Endothelial cell of umbilical vein (primary cell): Measurements from ENCODE around the gene ZDHHC16. TPM values are rescaled to one million over a fixed set of nuclear protein-coding genes. Genes with fewer than 3 reads are reported as not detected.

Experiments
- BruUV-seq: library from RNA; stranded (reverse); fragments of 400-500 nt; replicated peaks from 2 replicates; lab custom pipeline; 2021; lab: Mats Ljungman, UMichigan
- CTCF ChIA-PET: fragments of 300-600, 350-600 bp; sonication (Branson Sonifier 250); formaldehyde crosslinking; loops from one replicate; lab custom pipeline; 2021; ENCODE audit warnings: antibody characterized with exemption, inconsistent platforms; lab: Charles Lee
- POLR2A ChIA-PET: fragments of 300-600, 350-600 bp; sonication (Branson Sonifier 250); formaldehyde crosslinking; loops from one replicate; lab custom pipeline; 2021; ENCODE audit warnings: antibody characterized with exemption, inconsistent platforms; lab: Charles Lee
- DNase-seq: peaks from one replicate; pipeline ENCODE4 v3.0.0-alpha.2; 2011; ENCODE audit warnings: low read depth, low spot score
- FAIRE-seq: peaks from 2 replicates; lab custom pipeline; 2011; peaks lifted over from hg19 to GRCh38; lab: Jason Lieb, UNC
- H2AFZ ChIP-seq: 2 replicates; pipeline ENCODE4 v1.6.0; 2012; ENCODE audit warnings: low read depth, low read length, control low read depth, inconsistent platforms
- H3K27ac ChIP-seq: 2 replicates; pipeline ENCODE4 v1.5.1; 2011; ENCODE audit warnings: low read depth, mild to moderate bottlenecking, control low read depth, low read length, moderate library complexity; ENCODE audit not compliant: insufficient read depth
- H3K27me3 ChIP-seq, 2 experiments: 2 replicates each; pipeline versions ENCODE4 v1.6.0 to v1.6.1; 2011; ENCODE audit warnings: low read length in 2 of 2, mixed read lengths in 1 of 2; ENCODE audit not compliant: control insufficient read depth in 2 of 2, insufficient read depth in 2 of 2
- H3K36me3 ChIP-seq, 2 experiments: 2 replicates in 1 of 2; 3 replicates in 1 of 2; pipeline ENCODE4 v1.5.1; 2011; ENCODE audit warnings: low read length in 2 of 2, mild to moderate bottlenecking in 1 of 2, moderate library complexity in 1 of 2; ENCODE audit not compliant: control insufficient read depth in 2 of 2, insufficient read depth in 2 of 2; ENCODE audit errors: extremely low read depth in 1 of 2
- H3K4me1 ChIP-seq: 3 replicates; pipeline ENCODE4 v1.5.1; 2011; ENCODE audit warnings: mild to moderate bottlenecking, low read length; ENCODE audit not compliant: control insufficient read depth, insufficient read depth; ENCODE audit errors: extremely low read depth
- H3K4me2 ChIP-seq: 2 replicates; pipeline ENCODE4 v1.6.1; 2011; ENCODE audit warnings: low read length, control low read depth, mixed read lengths; ENCODE audit not compliant: insufficient read depth
- H3K4me3 ChIP-seq, 3 experiments: fragments of 200-600 bp in 1 of 3; sonication (generic), shearing (Covaris generic) in 1 of 3; replicated peaks in 1 of 3; 2 replicates each; pipeline ENCODE4 v1.5.1; 2011 to 2016; ENCODE audit warnings: control low read depth in 3 of 3, low read length in 3 of 3, mild to moderate bottlenecking in 2 of 3, inconsistent platforms in 1 of 3, low read depth in 1 of 3, moderate library complexity in 1 of 3; ENCODE audit not compliant: insufficient read depth in 1 of 3
- H3K79me2 ChIP-seq: 2 replicates; pipeline ENCODE4 v1.6.0; 2012; ENCODE audit warnings: low read length, inconsistent platforms; ENCODE audit not compliant: control insufficient read depth, insufficient read depth
- H3K9ac ChIP-seq: replicated peaks from 2 replicates; pipeline ENCODE3; 2011; ENCODE audit warnings: low read length, control low read depth; ENCODE audit not compliant: insufficient read depth; ENCODE audit errors: extremely low read depth
- H3K9me1 ChIP-seq: replicated peaks from 3 replicates; pipeline ENCODE4 v1.6.0; 2011; ENCODE audit warnings: mild to moderate bottlenecking, low read length; ENCODE audit not compliant: control insufficient read depth, insufficient read depth; ENCODE audit errors: extremely low read depth
- H3K9me3 ChIP-seq: replicated peaks from 2 replicates; pipeline ENCODE4 v1.5.1; 2012; ENCODE audit warnings: low read length, inconsistent platforms; ENCODE audit not compliant: control insufficient read depth, insufficient read depth
- H4K20me1 ChIP-seq: replicated peaks from 2 replicates; pipeline ENCODE3; 2011; ENCODE audit warnings: mild to moderate bottlenecking, low read length; ENCODE audit not compliant: control insufficient read depth, insufficient read depth; ENCODE audit errors: extremely low read depth
- CTCF ChIP-seq, 2 donors: IDR thresholded peaks; 1 replicate in 1 of 2; 2 replicates in 1 of 2; pipeline ENCODE4 v1.5.1; 2011; ENCODE audit warnings: low read length in 2 of 2, mild to moderate bottlenecking in 2 of 2, moderate library complexity in 2 of 2, control low read depth in 1 of 2, inconsistent platforms in 1 of 2, low read depth in 1 of 2; ENCODE audit not compliant: insufficient read depth in 1 of 2; ENCODE audit errors: extremely low read depth in 1 of 2
- POLR2A ChIP-seq: IDR thresholded peaks from 2 replicates; pipeline ENCODE4 v1.6.1; 2012; ENCODE audit warnings: low read depth, mild to moderate bottlenecking, control low read depth, low read length
- POLR2AphosphoS5 ChIP-seq: IDR thresholded peaks from 2 replicates; pipeline ENCODE4 v1.6.1; 2012; ENCODE audit warnings: low read depth, mild to moderate bottlenecking, control low read depth, low read length, moderate library complexity; ENCODE audit not compliant: insufficient read depth
- dilution Hi-C: fragments of 300-500 bp; cut with MboI; formaldehyde crosslinking; loops from one replicate; pipeline ENCODE4 v1.15.0; 2019; ENCODE audit warnings: low sequenced_read_pairs; ENCODE audit not compliant: extremely low pct_ligation_motif_present
- intact Hi-C: fragments of 100-400 bp; cut with micrococcal nuclease; formaldehyde crosslinking; loops from one replicate; pipeline ENCODE4 v1.10.0; 2022
- polyA plus RNA-seq, 4 experiments: library from polyadenylated mRNA; depleted of rRNA in 3 of 4; stranded (reverse) in 3 of 4; unstranded in 1 of 4; fragments of >200 nt; gene quantifications; 2 replicates each; pipeline versions ENCODE4 v1.2.1 to v1.2.3, GENCODE V29; 2011 to 2012; ENCODE audit warnings: missing spikeins in 1 of 4
- total RNA-seq: library from RNA; stranded (reverse); gene quantifications from 2 replicates; pipeline ENCODE4 v1.2.3, GENCODE V29; 2021

ZDHHC16 gene
- total and polyA plus RNA-seq, 2 donors (not counting 3 experiments of a cell fraction or from before 2014, with no cell fraction given) = 52.0 to 125 TPM

GRCh38 chr10:97498841-97499560 is 53.0 kb downstream of the ZDHHC16 start, which contains the start of gene UBTD1:
Gene UBTD1 (plus strand): TSS chr10:97498924. CDS start chr10:97499204, 280 bp downstream.
- peak within 1 kb of the TSS; percentile 86 for H3K4me2 ChIP-seq
- peaks cover 33% of the 10 kb centered on the region for H3K4me1 ChIP-seq
- intact Hi-C loops (loop anchor here (1.0 to 10.0 kb wide), 7 partner anchors 11 to 236 kb away; partner anchors contain the start of genes AVPI1, PGAM1 and ZFYVE27), dilution Hi-C loops (no loop called here)
- peak within 1 kb of the TSS; percentile 55 for H2AFZ ChIP-seq
- no TSS peak for BruUV-seq
- H4K20me1 ChIP-seq = no peaks in the 10 kb centered on the region
- H3K79me2 ChIP-seq = peaks cover 61% of the 10 kb centered on the region
- peak in 1 of 2 donors; percentile 1 for TF ChIP-seq CTCF (IDR thresholded peaks at IDR 0.05; ENCODE audit: extremely low read depth in 1 of 2, insufficient read depth in 1 of 2, low read depth in 1 of 2, low read length in 2 of 2)
- peak; percentile 37 for TF ChIP-seq POLR2A
- TF ChIP-seq POLR2AphosphoS5 = no peak
- H3K9me1 ChIP-seq = no peaks in the 10 kb centered on the region
- no peaks in the 10 kb centered on the region for H3K36me3 ChIP-seq
- H3K9me3 ChIP-seq = no peaks in the 10 kb centered on the region
- peak within 1 kb of the TSS; percentile 70 to 93 (median 81) for H3K4me3 ChIP-seq
- peak within 1 kb of the TSS; percentile 40 for H3K27ac ChIP-seq
- no peaks in the 10 kb centered on the region for H3K27me3 ChIP-seq
- DNase-seq (peak; percentile 66), FAIRE-seq (no peak)
- ChIA-PET POLR2A (interaction anchor here (0.6 to 2.2 kb wide), 7 partner anchors 10 to 144 kb away, joined by 3 to 8 read pairs (median 3); no protein-coding TSS in a partner anchor), CTCF (interaction anchor here (0.6 to 3.5 kb wide), 18 partner anchors 9 to 113 kb away, joined by 3 to 37 read pairs (median 7); partner anchors contain the start of gene ANKRD2)
- H3K9ac ChIP-seq = peak within 1 kb of the TSS; percentile 66
